ENCODE results near the gene CHST13. TPM values are rescaled to one million over a fixed set of nuclear protein-coding genes. Genes with fewer than 3 reads are reported as not detected.
A peak's percentile ranks its signal among the peaks of the same experiment; 100 is the strongest.

CHST13 gene
- polyA plus RNA-seq, 3 donors = 16.6 to 41.8 (median 39.2) TPM

- Mint-ChIP-seq H3K36me3 (peaks cover 7 to 14% of the 10 kb centered on the region in 2 donors), H3K27ac (peak overlapping the region in 1 of 7 donors; percentile 38), H3K4me3 (no peak overlapping the region), H3K9me3 (no peaks in the 10 kb centered on the region), H3K4me1 (peaks cover 30% of the 10 kb centered on the region), H3K27me3 (ENCODE audit: low read depth in 3 of 3) (peaks cover 2 to 12% (median 4%) of the 10 kb centered on the region in 3 donors)
- no peaks in the 10 kb centered on the region for H4K20me1 ChIP-seq (ENCODE audit: insufficient read depth, low read length)
- intact Hi-C loops (cut with micrococcal nuclease) = no loop called here
- peaks cover 24 to 25% of the 10 kb centered on the region in 2 donors for H3K4me1 ChIP-seq (ENCODE audit: control insufficient read depth in 1 of 2, insufficient read depth in 2 of 2, low read length in 2 of 2)
- WGBS (ENCODE audit: insufficient coverage) = 83% methylated on average over 1 of the region's 1 CpG
- no peak overlapping the region for H3K9ac ChIP-seq (ENCODE audit: insufficient read depth, low read length, poor library complexity, severe bottlenecking)
- H3K79me2 ChIP-seq (ENCODE audit: insufficient read depth, low read length) = no peaks in the 10 kb centered on the region
- peak in 2 of 3 donors; percentile 13 to 52 for DNase-seq
- no peaks in the 10 kb centered on the region for H3K27me3 ChIP-seq (ENCODE audit: control insufficient read depth in 2 of 2, insufficient read depth in 2 of 2, low read length in 2 of 2)
- no peak overlapping the region for H3K4me3 ChIP-seq (replicated peaks in 1 of 3; ENCODE audit: low read depth in 2 of 3, low read length in 3 of 3)
- H3K9me3 ChIP-seq (replicated peaks in 1 of 2; ENCODE audit: control insufficient read depth in 1 of 2, insufficient read depth in 1 of 2, low read length in 2 of 2) = no peaks in the 10 kb centered on the region
- no peak overlapping the region for H3K27ac ChIP-seq (ENCODE audit: low read depth in 1 of 2, low read length in 2 of 2)
- H3K4me2 ChIP-seq (replicated peaks; ENCODE audit: extremely low read depth, low read length, poor library complexity, severe bottlenecking) = no peak overlapping the region
- TF ChIP-seq CTCF (IDR thresholded peaks at IDR 0.05) = no peak
- H2AFZ ChIP-seq (ENCODE audit: insufficient read depth, low read depth, low read length, poor library complexity, severe bottlenecking) = no peak overlapping the region
- H3K36me3 ChIP-seq (replicated peaks in 1 of 2; ENCODE audit: control insufficient read depth in 1 of 2, insufficient read depth in 2 of 2, low read length in 2 of 2) = peaks cover 3 to 4% of the 10 kb centered on the region in 2 donors
Measured at GRCh38 chr3:126547721-126548120, 23.8 kb downstream of the CHST13 start.

GRCh38 chr3:126548556-126549466, 24.9 kb downstream of the CHST13 start:
- Histone ChIP-seq H3K4me3 (replicated peaks in 1 of 3; ENCODE audit: low read depth in 2 of 3, low read length in 3 of 3) (no peak overlapping the region), H2AFZ (ENCODE audit: insufficient read depth, low read depth, low read length, poor library complexity, severe bottlenecking) (peak overlapping the region; percentile 22), H3K27ac (ENCODE audit: low read depth in 1 of 2, low read length in 2 of 2) (no peak overlapping the region), H3K9me3 (replicated peaks in 1 of 2; ENCODE audit: control insufficient read depth in 1 of 2, insufficient read depth in 1 of 2, low read length in 2 of 2) (no peaks in the 10 kb centered on the region), H3K4me2 (replicated peaks; ENCODE audit: extremely low read depth, low read length, poor library complexity, severe bottlenecking) (no peak overlapping the region), H3K79me2 (ENCODE audit: insufficient read depth, low read length) (no peaks in the 10 kb centered on the region), H3K9ac (ENCODE audit: insufficient read depth, low read length, poor library complexity, severe bottlenecking) (no peak overlapping the region), H3K27me3 (ENCODE audit: control insufficient read depth in 2 of 2, insufficient read depth in 2 of 2, low read length in 2 of 2) (no peaks in the 10 kb centered on the region), H3K36me3 (replicated peaks in 1 of 2; ENCODE audit: control insufficient read depth in 1 of 2, insufficient read depth in 2 of 2, low read length in 2 of 2) (no peaks in the 10 kb centered on the region), H3K4me1 (ENCODE audit: control insufficient read depth in 1 of 2, insufficient read depth in 2 of 2, low read length in 2 of 2) (peaks cover 24 to 25% of the 10 kb centered on the region in 2 donors), H4K20me1 (ENCODE audit: insufficient read depth, low read length) (no peaks in the 10 kb centered on the region)
- Mint-ChIP-seq H3K27ac (peak overlapping the region in 1 of 7 donors; percentile 79), H3K36me3 (peaks cover 0 to 3% of the 10 kb centered on the region in 2 donors), H3K4me3 (no peak overlapping the region), H3K27me3 (ENCODE audit: low read depth in 3 of 3) (peaks cover 3 to 12% (median 4%) of the 10 kb centered on the region in 3 donors), H3K9me3 (peaks cover 0 to under 1% (median 0%) of the 10 kb centered on the region in 7 donors), H3K4me1 (peaks cover 30% of the 10 kb centered on the region)
- no peak for TF ChIP-seq CTCF (IDR thresholded peaks at IDR 0.05)
- no peak for DNase-seq
- WGBS (ENCODE audit: insufficient coverage) = 74% methylated on average over 3 of the region's 9 CpGs
- intact Hi-C loops (cut with micrococcal nuclease) = no loop called here

Data from CD14-positive monocyte (primary cell).